Panc1 (cell line): ENCODE measurements around the gene CATSPERB.

ENCODE experiments used
- POLR2AphosphoS5 ChIP-seq: IDR thresholded peaks from 2 replicates; pipeline ENCODE4 v1.6.1; 2012; ENCODE audit warnings: mild to moderate bottlenecking, low read depth, low read length, moderate library complexity
- SIN3A ChIP-seq: IDR thresholded peaks from 2 replicates; pipeline ENCODE4 v1.6.1; 2012; ENCODE audit warnings: low read depth, mild to moderate bottlenecking, low read length, moderate library complexity, borderline replicate concordance; ENCODE audit not compliant: insufficient read depth
- TCF7L2 ChIP-seq: IDR thresholded peaks from 2 replicates; pipeline ENCODE4 v1.6.1; 2011; ENCODE audit warnings: mild to moderate bottlenecking, low read depth, low read length, inconsistent platforms
- TF ChIP-seq, protein P1 (sequence below), 2 experiments: IDR thresholded peaks; 2 replicates each; pipeline ENCODE4 v1.6.1; 2011 to 2012; ENCODE audit warnings: low read depth in 2 of 2, control low read depth in 1 of 2, low read length in 1 of 2, mild to moderate bottlenecking in 1 of 2, moderate library complexity in 1 of 2; ENCODE audit not compliant: insufficient read depth in 1 of 2
- TF ChIP-seq, protein P2 (sequence below): fragments of 450-650 bp; IDR thresholded peaks from 2 replicates; pipeline ENCODE4 v1.5.1; 2017; ENCODE audit warnings: mild to moderate bottlenecking

DNA sequence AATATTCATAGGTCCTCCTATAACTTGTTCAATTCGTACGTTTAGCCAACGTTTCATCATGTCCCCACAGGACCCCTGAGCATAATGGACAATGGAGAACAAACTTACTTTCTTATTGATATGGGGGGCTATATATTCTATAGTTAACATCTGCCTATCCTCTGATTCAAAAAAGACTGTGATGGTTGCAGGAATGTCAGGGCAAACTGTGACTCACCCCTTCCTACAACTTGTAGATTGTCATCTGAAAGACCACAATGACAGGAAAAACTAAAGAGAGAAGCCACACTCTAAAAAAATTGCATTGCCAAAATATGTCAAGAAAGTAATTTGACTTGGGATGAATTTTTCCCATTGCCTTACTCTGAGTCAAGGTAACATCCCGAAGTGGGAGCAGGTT is 50.8 kb downstream of the CATSPERB start:
- no peak for TF ChIP-seq POLR2AphosphoS5
- TF ChIP-seq, protein P1, sequence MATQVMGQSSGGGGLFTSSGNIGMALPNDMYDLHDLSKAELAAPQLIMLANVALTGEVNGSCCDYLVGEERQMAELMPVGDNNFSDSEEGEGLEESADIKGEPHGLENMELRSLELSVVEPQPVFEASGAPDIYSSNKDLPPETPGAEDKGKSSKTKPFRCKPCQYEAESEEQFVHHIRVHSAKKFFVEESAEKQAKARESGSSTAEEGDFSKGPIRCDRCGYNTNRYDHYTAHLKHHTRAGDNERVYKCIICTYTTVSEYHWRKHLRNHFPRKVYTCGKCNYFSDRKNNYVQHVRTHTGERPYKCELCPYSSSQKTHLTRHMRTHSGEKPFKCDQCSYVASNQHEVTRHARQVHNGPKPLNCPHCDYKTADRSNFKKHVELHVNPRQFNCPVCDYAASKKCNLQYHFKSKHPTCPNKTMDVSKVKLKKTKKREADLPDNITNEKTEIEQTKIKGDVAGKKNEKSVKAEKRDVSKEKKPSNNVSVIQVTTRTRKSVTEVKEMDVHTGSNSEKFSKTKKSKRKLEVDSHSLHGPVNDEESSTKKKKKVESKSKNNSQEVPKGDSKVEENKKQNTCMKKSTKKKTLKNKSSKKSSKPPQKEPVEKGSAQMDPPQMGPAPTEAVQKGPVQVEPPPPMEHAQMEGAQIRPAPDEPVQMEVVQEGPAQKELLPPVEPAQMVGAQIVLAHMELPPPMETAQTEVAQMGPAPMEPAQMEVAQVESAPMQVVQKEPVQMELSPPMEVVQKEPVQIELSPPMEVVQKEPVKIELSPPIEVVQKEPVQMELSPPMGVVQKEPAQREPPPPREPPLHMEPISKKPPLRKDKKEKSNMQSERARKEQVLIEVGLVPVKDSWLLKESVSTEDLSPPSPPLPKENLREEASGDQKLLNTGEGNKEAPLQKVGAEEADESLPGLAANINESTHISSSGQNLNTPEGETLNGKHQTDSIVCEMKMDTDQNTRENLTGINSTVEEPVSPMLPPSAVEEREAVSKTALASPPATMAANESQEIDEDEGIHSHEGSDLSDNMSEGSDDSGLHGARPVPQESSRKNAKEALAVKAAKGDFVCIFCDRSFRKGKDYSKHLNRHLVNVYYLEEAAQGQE (IDR thresholded peaks at IDR 0.05; ENCODE audit: insufficient read depth in 1 of 2, low read depth in 2 of 2, low read length in 1 of 2): no peak
- TF ChIP-seq, protein P2, sequence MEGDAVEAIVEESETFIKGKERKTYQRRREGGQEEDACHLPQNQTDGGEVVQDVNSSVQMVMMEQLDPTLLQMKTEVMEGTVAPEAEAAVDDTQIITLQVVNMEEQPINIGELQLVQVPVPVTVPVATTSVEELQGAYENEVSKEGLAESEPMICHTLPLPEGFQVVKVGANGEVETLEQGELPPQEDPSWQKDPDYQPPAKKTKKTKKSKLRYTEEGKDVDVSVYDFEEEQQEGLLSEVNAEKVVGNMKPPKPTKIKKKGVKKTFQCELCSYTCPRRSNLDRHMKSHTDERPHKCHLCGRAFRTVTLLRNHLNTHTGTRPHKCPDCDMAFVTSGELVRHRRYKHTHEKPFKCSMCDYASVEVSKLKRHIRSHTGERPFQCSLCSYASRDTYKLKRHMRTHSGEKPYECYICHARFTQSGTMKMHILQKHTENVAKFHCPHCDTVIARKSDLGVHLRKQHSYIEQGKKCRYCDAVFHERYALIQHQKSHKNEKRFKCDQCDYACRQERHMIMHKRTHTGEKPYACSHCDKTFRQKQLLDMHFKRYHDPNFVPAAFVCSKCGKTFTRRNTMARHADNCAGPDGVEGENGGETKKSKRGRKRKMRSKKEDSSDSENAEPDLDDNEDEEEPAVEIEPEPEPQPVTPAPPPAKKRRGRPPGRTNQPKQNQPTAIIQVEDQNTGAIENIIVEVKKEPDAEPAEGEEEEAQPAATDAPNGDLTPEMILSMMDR: no peak
- TF ChIP-seq TCF7L2: no peak
- no peak for TF ChIP-seq SIN3A
